LNCAP (cell line): ENCODE data around the gene RPTOR.

ENCODE experiments used
- CTCF ChIP-seq: fragments of 450-650 bp; IDR thresholded peaks from 2 replicates; pipeline ENCODE4 v1.5.1; 2017; ENCODE audit warnings: mild to moderate bottlenecking

Gene RPTOR

DNA sequence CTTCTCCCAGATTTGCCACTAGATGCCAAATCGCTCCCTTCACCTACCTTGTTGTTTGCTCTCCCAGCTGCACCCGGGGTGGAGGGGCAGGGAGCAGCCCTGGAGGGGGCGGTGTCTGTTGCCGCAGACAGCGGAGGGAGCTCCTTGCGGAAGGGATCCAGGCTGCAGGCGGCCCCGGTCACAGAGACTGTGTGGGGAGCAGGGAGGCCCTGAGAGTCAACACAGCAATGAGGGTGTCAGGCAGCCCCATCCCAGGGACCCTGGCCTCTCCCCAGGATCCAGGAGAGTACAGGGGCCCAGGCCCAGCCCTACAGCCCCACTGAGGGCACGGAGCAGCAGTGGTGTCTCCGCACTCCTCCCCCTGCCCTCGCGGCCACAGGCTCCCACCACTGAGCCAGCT is 396.5 kb downstream of the RPTOR start:
- TF ChIP-seq CTCF = no peak

DNA sequence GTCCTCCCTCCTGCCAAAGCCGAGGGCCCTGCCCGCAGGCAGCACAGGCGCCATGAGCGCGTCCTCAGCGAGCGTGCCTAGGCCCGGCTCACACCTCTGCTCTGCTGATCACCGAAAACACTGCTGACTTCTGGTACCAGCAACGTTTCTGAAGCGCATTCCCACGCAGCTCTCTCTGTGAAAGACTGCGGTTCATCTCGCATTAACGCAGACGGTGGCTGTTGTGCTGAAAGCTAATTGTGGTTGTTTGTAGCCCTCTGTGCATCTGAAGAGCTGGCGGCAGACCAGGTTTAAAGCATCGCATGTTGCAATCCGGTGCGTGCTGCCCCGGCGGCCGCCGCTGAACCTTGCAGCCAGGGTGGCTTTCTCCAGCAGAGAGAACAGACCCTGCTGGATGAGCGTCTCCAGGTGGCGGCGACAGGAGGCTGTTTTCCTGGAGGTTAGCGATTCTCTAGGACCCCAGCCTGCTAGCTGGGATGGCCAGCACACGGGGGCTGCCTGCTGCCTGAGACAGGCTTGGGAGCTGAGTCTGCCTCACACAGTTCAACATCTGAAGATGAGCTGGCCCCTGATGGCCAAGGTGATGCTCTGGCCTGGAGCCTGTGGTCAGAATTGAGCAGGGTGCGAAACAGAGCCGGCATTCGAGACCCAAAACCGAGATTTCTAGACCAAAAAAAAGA is 397.2 kb downstream of the RPTOR start:
- TF ChIP-seq CTCF = 0 out of 2 replicates have a peak, but pooled peaks have one; percentile 18

DNA sequence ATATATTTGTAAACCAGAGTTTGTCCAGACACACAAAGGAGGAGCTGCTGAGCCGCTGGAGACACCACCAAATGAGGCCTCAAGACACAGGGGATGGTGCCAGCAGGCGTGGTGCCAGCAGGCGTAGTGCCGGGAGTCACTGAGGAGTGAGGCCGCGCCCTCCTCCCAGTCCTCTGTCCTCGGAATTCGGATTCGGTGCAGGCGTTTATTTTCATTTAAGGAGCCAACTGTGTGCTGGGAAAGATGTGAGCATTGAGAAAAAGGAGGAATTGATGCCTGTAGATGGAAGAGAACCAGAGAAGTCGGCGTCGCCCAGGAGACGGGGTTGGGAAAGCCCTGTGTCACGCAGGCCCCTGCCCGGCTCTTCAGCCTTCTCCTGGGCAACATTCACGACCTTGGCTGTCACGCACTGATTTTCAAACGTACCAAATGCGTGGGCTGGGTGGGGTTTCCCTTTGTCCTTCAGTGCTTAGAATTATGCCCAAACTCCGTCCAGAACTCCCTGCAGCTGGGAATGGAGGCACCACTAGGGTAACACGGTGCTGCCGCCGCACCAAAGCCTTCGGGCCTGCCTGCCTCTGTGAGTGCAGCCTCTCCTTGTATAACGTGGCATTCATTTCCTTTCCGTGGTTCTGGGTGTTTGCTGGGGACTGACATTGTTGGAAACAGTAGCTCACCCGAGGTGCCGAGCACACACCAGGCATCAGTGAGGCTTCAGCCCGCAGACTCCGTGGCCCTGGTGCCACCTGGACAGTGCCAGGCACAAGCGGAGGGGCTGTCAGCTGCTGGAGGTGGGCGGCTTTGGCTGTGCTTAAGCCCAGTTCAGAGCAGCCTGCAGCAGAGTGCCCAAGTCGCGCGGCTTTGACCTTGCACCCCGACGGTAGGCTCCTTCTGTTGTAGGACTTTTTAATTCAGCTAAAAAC is 398.0 kb downstream of the RPTOR start:
- TF ChIP-seq CTCF = no peak; the same call in 1 of the 2 replicates

GRCh38 chr17:80943346-80944145 is 398.9 kb downstream of the RPTOR start:
- TF ChIP-seq CTCF = no peak

- TF ChIP-seq CTCF = no peak
Measured at GRCh38 chr17:80944326-80944725, 399.7 kb downstream of the RPTOR start.

GRCh38 chr17:80945736-80946135 is 401.1 kb downstream of the RPTOR start:
- TF ChIP-seq CTCF = no peak

GRCh38 chr17:80946449-80946848 is 401.8 kb downstream of the RPTOR start:
- TF ChIP-seq CTCF = no peak
